Smooth muscle cell (in vitro differentiated cells): ENCODE results near the gene EEF1A2. TPM values are rescaled to one million over a fixed set of nuclear protein-coding genes. Genes with fewer than 3 reads are reported as not detected.

ENCODE experiments used
- DNase-seq: peaks from one replicate; lab custom pipeline; 2025; ENCODE audit not compliant: unreplicated experiment; lab: John Stamatoyannopoulos, UW
- H2AFZ ChIP-seq: fragments of 200-600 bp; sonication (generic); 2 replicates; pipeline ENCODE4 v1.6.0; 2016; ENCODE audit warnings: antibody characterized with exemption, low read depth, mild to moderate bottlenecking
- H3F3A ChIP-seq: fragments of 200-600 bp; sonication (generic); 2 replicates; pipeline ENCODE4 v1.6.0; 2017; ENCODE audit warnings: antibody characterized with exemption, low read depth
- H3K27ac ChIP-seq: fragments of 200-600 bp; sonication (generic); 2 replicates; pipeline ENCODE4 v1.5.1; 2016; ENCODE audit warnings: low read depth, mild to moderate bottlenecking
- H3K27me3 ChIP-seq: fragments of 200-600 bp; sonication (generic); 2 replicates; pipeline ENCODE4 v1.6.1; 2016; ENCODE audit warnings: low read depth, mild to moderate bottlenecking
- H3K36me3 ChIP-seq: fragments of 200-600 bp; sonication (generic); 2 replicates; pipeline ENCODE4 v1.5.1; 2016; ENCODE audit warnings: low read depth
- H3K4me1 ChIP-seq: fragments of 200-600 bp; sonication (generic); 2 replicates; pipeline ENCODE4 v1.5.1; 2016; ENCODE audit warnings: low read depth
- H3K4me2 ChIP-seq: fragments of 200-600 bp; sonication (generic); 2 replicates; pipeline ENCODE4 v1.6.0; 2016; ENCODE audit warnings: mild to moderate bottlenecking
- H3K4me3 ChIP-seq: fragments of 200-600 bp; sonication (generic); 2 replicates; pipeline ENCODE4 v1.5.1; 2016; ENCODE audit warnings: mild to moderate bottlenecking
- H3K79me2 ChIP-seq: fragments of 200-600 bp; sonication (generic); 2 replicates; pipeline ENCODE4 v1.6.0; 2016; ENCODE audit warnings: low read depth, mild to moderate bottlenecking
- H3K9ac ChIP-seq: fragments of 200-600 bp; sonication (generic); 2 replicates; pipeline ENCODE4 v1.6.0; 2016; ENCODE audit warnings: low read depth
- H3K9me3 ChIP-seq: fragments of 200-600 bp; sonication (generic); replicated peaks from 2 replicates; pipeline ENCODE4 v1.5.1; 2016; ENCODE audit warnings: low read depth
- H4K20me1 ChIP-seq: fragments of 200-600 bp; sonication (generic); 2 replicates; pipeline ENCODE4 v1.6.0; 2016; ENCODE audit warnings: low read depth
- CTCF ChIP-seq: fragments of 200-600 bp; sonication (generic); IDR thresholded peaks from 2 replicates; pipeline ENCODE4 v1.5.1; 2017; ENCODE audit warnings: borderline replicate concordance, mild to moderate bottlenecking, antibody characterized with exemption; ENCODE audit not compliant: insufficient read depth, poor library complexity, severe bottlenecking
- WGBS: methylation state at CpG from one replicate; pipeline ENCODE4 v1.1.7; 2016; ENCODE audit warnings: low lambda C conversion rate; 5-methylcytosine and 5-hydroxymethylcytosine counted together
- polyA plus RNA-seq: library from polyadenylated mRNA; unstranded; fragments of >200 nt; fragmentation: Nextera tagmentation; extraction: Ambion mirVana; gene quantifications from 2 replicates; pipeline ENCODE4 v1.2.1, GENCODE V29; 2016
- total RNA-seq: library from RNA; depleted of rRNA; stranded (reverse); fragments of >200 nt; gene quantifications from 2 replicates; pipeline ENCODE4 v1.2.3, GENCODE V29; 2014

The EEF1A2 gene
- total and polyA plus RNA-seq, 2 experiments from 2014 or later = 2.1 to 5.1 TPM

GRCh38 chr20:63452341-63452740 is 46.5 kb downstream of the EEF1A2 start:
- Histone ChIP-seq H3K36me3 (no peaks in the 10 kb centered on the region), H3K9me3 (no peaks in the 10 kb centered on the region), H3K4me2 (no peak overlapping the region), H3F3A (no peaks in the 10 kb centered on the region), H2AFZ (no peak overlapping the region), H3K27me3 (no peaks in the 10 kb centered on the region), H3K79me2 (no peaks in the 10 kb centered on the region), H3K27ac (no peak overlapping the region), H4K20me1 (no peaks in the 10 kb centered on the region), H3K4me3 (no peak overlapping the region), H3K9ac (no peak overlapping the region), H3K4me1 (peaks cover 14% of the 10 kb centered on the region)
- no peak for DNase-seq
- WGBS = 94% methylated on average over 20 of the region's 20 CpGs
- no peak for TF ChIP-seq CTCF

GRCh38 chr20:63451821-63452220 is 47.1 kb downstream of the EEF1A2 start:
- no peak for DNase-seq
- H3K9ac ChIP-seq = no peak overlapping the region
- H3K36me3 ChIP-seq = no peaks in the 10 kb centered on the region
- 94% methylated on average over 17 of the region's 17 CpGs for WGBS
- H3K79me2 ChIP-seq = no peaks in the 10 kb centered on the region
- no peak for TF ChIP-seq CTCF
- no peaks in the 10 kb centered on the region for H4K20me1 ChIP-seq
- H3F3A ChIP-seq = no peaks in the 10 kb centered on the region
- H2AFZ ChIP-seq = no peak overlapping the region
- H3K4me3 ChIP-seq = no peak overlapping the region
- H3K9me3 ChIP-seq = no peaks in the 10 kb centered on the region
- H3K27ac ChIP-seq = no peak overlapping the region
- H3K4me2 ChIP-seq = no peak overlapping the region
- peaks cover 14% of the 10 kb centered on the region for H3K4me1 ChIP-seq
- no peaks in the 10 kb centered on the region for H3K27me3 ChIP-seq

GRCh38 chr20:63449796-63450730 is 48.8 kb downstream of the EEF1A2 start:
- Histone ChIP-seq H3K9me3 (no peaks in the 10 kb centered on the region), H3K4me2 (no peak overlapping the region), H3K4me3 (no peak overlapping the region), H3F3A (no peaks in the 10 kb centered on the region), H2AFZ (no peak overlapping the region), H3K27me3 (no peaks in the 10 kb centered on the region), H3K4me1 (peaks cover 14% of the 10 kb centered on the region), H4K20me1 (no peaks in the 10 kb centered on the region), H3K79me2 (no peaks in the 10 kb centered on the region), H3K36me3 (no peaks in the 10 kb centered on the region), H3K9ac (no peak overlapping the region), H3K27ac (no peak overlapping the region)
- 90% methylated on average over 19 of the region's 30 CpGs for WGBS
- DNase-seq = no peak
- no peak for TF ChIP-seq CTCF
